ENCODE measurements around the gene CNTNAP4.

CNTNAP4 gene

GRCh38 chr16:76276745-76277438 is at the start of gene CNTNAP4:
Gene CNTNAP4, plus strand, starts transcription at chr16:76277401. Its CDS starts 262 bp downstream, at chr16:76277663.
- DNase-seq = no peak

GRCh38 chr16:76228546-76229146 is 48.6 kb upstream of the CNTNAP4 start:
- DNase-seq = no peak

GRCh38 chr16:76232704-76233103 is 44.5 kb upstream of the CNTNAP4 start:
- no peak for DNase-seq

GRCh38 chr16:76235025-76235424 is 42.2 kb upstream of the CNTNAP4 start:
- DNase-seq = no peak

GRCh38 chr16:76235426-76235825 is 41.8 kb upstream of the CNTNAP4 start:
- no peak for DNase-seq

- DNase-seq = no peak
Observed at GRCh38 chr16:76237471-76237870, 39.7 kb upstream of the CNTNAP4 start.

- DNase-seq = no peak
Observed at GRCh38 chr16:76241755-76242154, 35.4 kb upstream of the CNTNAP4 start.

- no peak for DNase-seq
Observed at GRCh38 chr16:76243620-76244019, 33.6 kb upstream of the CNTNAP4 start.

- no peak for DNase-seq
Observed at GRCh38 chr16:76246587-76246986, 30.6 kb upstream of the CNTNAP4 start.

- DNase-seq = peak; percentile 51
Observed at GRCh38 chr16:76265434-76266045, 11.7 kb upstream of the CNTNAP4 start.

GRCh38 chr16:76268824-76269223 is 8.4 kb upstream of the CNTNAP4 start:
- DNase-seq = no peak

GRCh38 chr16:76277460-76278030 is 344 bp downstream of the CNTNAP4 start:
- no peak for DNase-seq

- DNase-seq = no peak
Observed at GRCh38 chr16:76278086-76278485, 885 bp downstream of the CNTNAP4 start.

- DNase-seq = peak; percentile 2
Observed at GRCh38 chr16:76278980-76279379, 1.8 kb downstream of the CNTNAP4 start.

GRCh38 chr16:76280421-76281215 is 3.4 kb downstream of the CNTNAP4 start:
- no peak for DNase-seq

GRCh38 chr16:76287466-76287865 is 10.3 kb downstream of the CNTNAP4 start:
- DNase-seq = no peak

- no peak for DNase-seq
Observed at GRCh38 chr16:76292218-76292617, 15.0 kb downstream of the CNTNAP4 start.

- no peak for DNase-seq
Observed at GRCh38 chr16:76293980-76294379, 16.8 kb downstream of the CNTNAP4 start.

GRCh38 chr16:76294396-76295214 is 17.4 kb downstream of the CNTNAP4 start:
- DNase-seq = no peak

- DNase-seq = no peak
Observed at GRCh38 chr16:76297941-76298340, 20.7 kb downstream of the CNTNAP4 start.

GRCh38 chr16:76303637-76304314 is 26.6 kb downstream of the CNTNAP4 start:
- no peak for DNase-seq

Measured in hematopoietic multipotent progenitor cell treated with erythropoietin and hydrocortisone succinate and interleukin-3 and kit ligand, for 4 days (in vitro differentiated cells).